OCI-LY7 (cell line): ENCODE results near the gene AK4. TPM values are rescaled to one million over a fixed set of nuclear protein-coding genes. Genes with fewer than 3 reads are reported as not detected.

ENCODE experiments used
- BruUV-seq: library from RNA; stranded (reverse); fragments of 400-500 nt; replicated peaks from 2 replicates; lab custom pipeline; 2021; lab: Mats Ljungman, UMichigan
- CTCF ChIA-PET: fragments of 300-600 bp; sonication (Branson Sonifier 250); formaldehyde crosslinking; loops from one replicate; lab custom pipeline; 2022; ENCODE audit warnings: antibody characterized with exemption; ENCODE audit not compliant: unreplicated experiment; lab: Charles Lee
- POLR2A ChIA-PET: fragments of 300-600 bp; sonication (Branson Sonifier 250); formaldehyde crosslinking; loops from one replicate; lab custom pipeline; 2022; ENCODE audit warnings: antibody characterized with exemption; lab: Charles Lee
- DNase-seq: peaks from one replicate; pipeline ENCODE4 v3.0.0-alpha.2; 2015; ENCODE audit warnings: low spot score
- H2AFZ ChIP-seq: fragments of 200-600 bp; sonication (generic), shearing (Covaris generic); 2 replicates; pipeline ENCODE4 v1.6.1; 2014; ENCODE audit warnings: mild to moderate bottlenecking, antibody characterized with exemption, low read length, moderate library complexity
- H3K27ac ChIP-seq: fragments of 200-600 bp; sonication (generic); 2 replicates; pipeline ENCODE4 v1.5.1; 2014; ENCODE audit warnings: mixed run types, low read depth, mild to moderate bottlenecking, moderate library complexity, low read length, inconsistent platforms; ENCODE audit not compliant: poor library complexity, severe bottlenecking
- H3K36me3 ChIP-seq: fragments of 200-600 bp; sonication (generic); 2 replicates; pipeline ENCODE4 v1.6.1; 2014; ENCODE audit warnings: mild to moderate bottlenecking, antibody characterized with exemption, low read length, moderate library complexity, mixed read lengths; ENCODE audit not compliant: insufficient read depth
- H3K4me1 ChIP-seq: fragments of 200-600 bp; sonication (generic); 2 replicates; pipeline ENCODE4 v1.5.1; 2014; ENCODE audit warnings: mild to moderate bottlenecking, low read length; ENCODE audit not compliant: insufficient read depth, poor library complexity, severe bottlenecking
- H3K4me2 ChIP-seq: fragments of 200-600 bp; sonication (generic); 2 replicates; pipeline ENCODE4 v1.6.1; 2014; ENCODE audit warnings: mild to moderate bottlenecking, low read length
- H3K4me3 ChIP-seq: fragments of 200-600 bp; sonication (generic); 2 replicates; pipeline ENCODE4 v1.5.1; 2014; ENCODE audit warnings: mild to moderate bottlenecking, low read depth, low read length; ENCODE audit not compliant: poor library complexity, severe bottlenecking
- H3K79me2 ChIP-seq: fragments of 200-600 bp; sonication (generic); 2 replicates; pipeline ENCODE4 v1.6.1; 2016; ENCODE audit warnings: low read depth, mild to moderate bottlenecking, low read length, moderate library complexity, mixed read lengths; ENCODE audit not compliant: insufficient read depth
- H3K9me2 ChIP-seq: fragments of 200-600 bp; sonication (generic); 2 replicates; pipeline ENCODE4 v1.6.1; 2016; ENCODE audit warnings: mild to moderate bottlenecking, low read length, mixed read lengths; ENCODE audit not compliant: insufficient read depth
- H3K9me3 ChIP-seq: fragments of 200-600 bp; sonication (generic); 2 replicates; pipeline ENCODE4 v1.6.1; 2014; ENCODE audit warnings: mild to moderate bottlenecking, mixed run types, low read length, mixed read lengths
- H4K20me1 ChIP-seq: fragments of 200-600 bp; sonication (generic); 2 replicates; pipeline ENCODE4 v1.6.1; 2014; ENCODE audit warnings: mild to moderate bottlenecking, antibody characterized with exemption, low read length, moderate library complexity, mixed read lengths; ENCODE audit not compliant: insufficient read depth
- CTCF ChIP-seq: fragments of 200-600 bp; sonication (generic); conservative IDR thresholded peaks from 2 replicates; pipeline ENCODE4 v1.5.1; 2014; ENCODE audit warnings: mild to moderate bottlenecking, antibody characterized with exemption, low read length, moderate library complexity, mixed read lengths
- EZH2phosphoT487 ChIP-seq: fragments of 200-600 bp; sonication (generic); IDR thresholded peaks from 2 replicates; pipeline ENCODE4 v1.6.1; 2018; ENCODE audit warnings: low read depth, borderline replicate concordance, mild to moderate bottlenecking, mixed run types, antibody characterized with exemption, low read length, moderate library complexity, mixed read lengths
- intact Hi-C: fragments of 100-400 bp; cut with micrococcal nuclease; formaldehyde crosslinking; loops from one replicate; pipeline ENCODE4 v1.10.0; 2022; ENCODE audit not compliant: unreplicated experiment
- total RNA-seq, 2 experiments: library from RNA; depleted of rRNA in 1 of 2; stranded (reverse); fragments of >200 nt in 1 of 2; shearing (Covaris generic) in 1 of 2; gene quantifications; 2 replicates each; pipeline ENCODE4 v1.2.3, GENCODE V29; 2014 to 2022

The AK4 gene
- total RNA-seq, 2 experiments from 2014 or later = 0.16 to 1.4 TPM

- no peak for TF ChIP-seq CTCF
- TF ChIP-seq EZH2phosphoT487 = no peak
- H4K20me1 ChIP-seq = no peaks in the 10 kb centered on the region
- no peaks in the 10 kb centered on the region for H3K9me2 ChIP-seq
- H3K4me3 ChIP-seq = no peak overlapping the region
- H2AFZ ChIP-seq = no peak overlapping the region
- H3K79me2 ChIP-seq = no peaks in the 10 kb centered on the region
- CTCF ChIA-PET = no interaction called here
- no peaks in the 10 kb centered on the region for H3K4me1 ChIP-seq
- H3K36me3 ChIP-seq = no peaks in the 10 kb centered on the region
- H3K9me3 ChIP-seq = no peaks in the 10 kb centered on the region
- no peak for DNase-seq
- POLR2A ChIA-PET = interaction anchor here (1.1 kb wide), 1 partner anchor 32 kb away, joined by 3 read pairs; no protein-coding TSS in a partner anchor
- H3K27ac ChIP-seq = no peak overlapping the region
- intact Hi-C loops = no loop called here
- H3K4me2 ChIP-seq = no peak overlapping the region
- BruUV-seq = no TSS peak
These were observed 65.4 kb downstream of the AK4 start for GRCh38 chr1:65213271-65214023.

- no TSS peak for BruUV-seq
- Histone ChIP-seq H4K20me1 (no peaks in the 10 kb centered on the region), H3K9me3 (no peaks in the 10 kb centered on the region), H3K79me2 (no peaks in the 10 kb centered on the region), H3K9me2 (no peaks in the 10 kb centered on the region), H3K27ac (no peak overlapping the region), H2AFZ (no peak overlapping the region), H3K4me1 (no peaks in the 10 kb centered on the region), H3K4me2 (no peak overlapping the region), H3K36me3 (no peaks in the 10 kb centered on the region), H3K4me3 (no peak overlapping the region)
- POLR2A ChIA-PET = no interaction called here
- TF ChIP-seq CTCF (no peak), EZH2phosphoT487 (no peak)
- CTCF ChIA-PET = no interaction called here
- no peak for DNase-seq
- intact Hi-C loops = no loop called here
These were observed 66.5 kb downstream of the AK4 start for GRCh38 chr1:65214340-65215027.
